Anterior cingulate cortex (tissue), 58 donors: Measurements from ENCODE around the gene PAPSS2.
"Not testable (repeated sequence)": the region's sequence is repeated elsewhere in the genome, so short reads cannot be mapped to it uniquely, and the experiment has no call there.

Source experiments
- DNase-seq, 58 donors: peaks; one replicate each; lab custom pipeline; 2025; lab: John Stamatoyannopoulos, UW

The PAPSS2 gene

GRCh38 chr10:87700031-87700796 is 40.5 kb downstream of the PAPSS2 start:
- no peak for DNase-seq

GRCh38 chr10:87702260-87702972 is 42.7 kb downstream of the PAPSS2 start:
- DNase-seq, result no peak

DNA sequence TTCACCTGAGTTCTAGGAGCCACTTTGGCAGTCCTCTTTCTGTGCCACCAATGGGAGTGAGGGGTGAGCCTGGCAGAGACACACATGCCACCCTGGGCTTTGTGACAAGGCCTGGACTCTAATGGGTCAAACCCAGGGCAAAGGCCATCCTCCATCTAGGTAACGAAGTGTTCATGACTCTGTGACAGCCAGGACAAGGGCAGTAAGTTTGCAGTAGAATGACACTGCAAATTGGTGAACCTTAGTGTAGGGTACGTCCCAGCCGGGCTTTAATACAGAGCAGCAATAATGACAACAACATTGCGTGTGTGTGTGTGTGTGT is 43.3 kb downstream of the PAPSS2 start:
- DNase-seq, result no peak

DNA sequence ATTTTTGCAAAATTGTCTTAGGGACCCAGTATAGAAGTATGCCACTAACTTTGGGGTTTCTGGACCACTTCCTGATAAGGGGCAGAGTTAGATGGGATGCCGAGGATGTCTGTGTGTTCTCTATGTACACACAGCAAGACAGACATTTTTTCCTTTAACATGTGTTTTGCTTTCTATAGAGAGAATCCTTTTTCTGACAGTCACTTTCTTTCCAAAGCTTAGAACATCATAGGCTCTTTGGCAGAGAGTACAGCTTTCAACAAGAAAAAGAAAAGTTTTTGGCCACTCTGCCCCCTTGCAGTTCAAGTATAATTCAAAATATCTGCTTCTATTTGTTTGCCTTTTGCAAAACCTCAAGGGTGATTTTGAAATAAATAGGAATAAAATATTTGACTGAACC is 44.1 kb downstream of the PAPSS2 start:
- no peak for DNase-seq

- no peak for DNase-seq
These were observed 45.7 kb downstream of the PAPSS2 start for GRCh38 chr10:87705339-87705738.

GRCh38 chr10:87706731-87707130 is 47.1 kb downstream of the PAPSS2 start:
- no peak for DNase-seq

GRCh38 chr10:87707254-87707653 is 47.6 kb downstream of the PAPSS2 start:
- no peak for DNase-seq

DNA sequence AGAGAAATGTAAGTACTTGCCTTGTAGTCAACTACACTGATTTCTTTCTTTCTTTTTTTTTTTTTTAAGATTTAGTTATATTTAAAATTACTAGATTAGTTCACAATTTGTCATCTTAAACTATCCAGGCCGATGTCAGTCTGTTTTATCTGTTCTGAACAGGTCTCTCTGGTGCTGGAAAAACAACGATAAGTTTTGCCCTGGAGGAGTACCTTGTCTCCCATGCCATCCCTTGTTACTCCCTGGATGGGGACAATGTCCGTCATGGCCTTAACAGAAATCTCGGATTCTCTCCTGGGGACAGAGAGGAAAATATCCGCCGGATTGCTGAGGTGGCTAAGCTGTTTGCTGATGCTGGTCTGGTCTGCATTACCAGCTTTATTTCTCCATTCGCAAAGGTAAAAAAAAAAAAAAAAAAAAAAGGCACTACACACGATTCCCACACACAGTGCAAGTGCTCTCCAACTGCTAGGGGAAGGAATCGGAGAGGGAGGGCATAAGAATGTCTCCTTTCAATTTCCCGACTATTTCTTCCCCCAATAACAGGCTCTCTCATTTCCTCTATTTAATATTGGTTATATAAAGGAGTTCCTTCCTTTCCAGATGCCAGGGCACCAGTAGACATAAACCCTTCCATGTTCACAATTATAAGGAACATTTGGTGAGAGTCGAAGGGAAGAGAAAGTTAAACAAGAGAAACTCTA is 53.4 kb downstream of the PAPSS2 start:
- DNase-seq, result no peak

- no peak for DNase-seq
These were observed 54.0 kb downstream of the PAPSS2 start for GRCh38 chr10:87713707-87714106.

GRCh38 chr10:87715552-87716347 is 56.1 kb downstream of the PAPSS2 start:
- DNase-seq, result no peak

DNA sequence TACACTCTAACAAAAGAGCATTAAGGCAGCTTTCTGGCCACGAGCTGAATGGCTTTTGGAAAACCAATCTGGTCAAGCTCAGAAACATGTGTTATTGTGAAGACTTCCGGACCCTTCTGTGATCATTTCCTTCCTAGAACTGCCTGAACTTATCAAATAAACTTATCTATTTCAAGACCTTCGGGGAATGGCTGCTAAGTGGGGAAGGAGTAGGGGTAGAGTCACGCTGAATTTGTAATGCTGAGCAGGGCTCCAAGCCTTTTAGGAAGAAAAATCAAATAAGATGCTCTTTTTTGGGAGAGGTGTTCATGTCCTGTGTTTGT is 56.6 kb downstream of the PAPSS2 start:
- no peak for DNase-seq

DNA sequence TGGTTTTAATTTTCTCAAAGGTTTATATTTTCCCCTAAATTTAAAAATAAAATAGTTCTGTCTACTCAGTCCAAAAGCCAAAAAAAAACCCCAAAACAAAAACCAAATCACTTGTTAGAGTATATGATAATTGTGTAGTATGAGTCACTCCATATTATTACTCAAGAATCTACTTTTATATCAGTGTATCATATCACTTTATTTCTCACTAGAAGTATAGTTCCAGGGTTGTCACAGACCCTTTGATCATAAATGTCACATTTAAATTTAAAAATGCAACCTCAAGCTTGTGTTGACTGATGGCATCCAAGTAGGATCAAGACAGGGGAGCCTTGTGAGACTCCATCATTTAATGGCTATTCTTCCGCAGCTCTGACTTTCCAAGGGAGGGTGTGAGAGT is 61.0 kb downstream of the PAPSS2 start:
- DNase-seq, result no peak

- no peak for DNase-seq
These were observed 62.1 kb downstream of the PAPSS2 start for GRCh38 chr10:87721781-87722180.

DNA sequence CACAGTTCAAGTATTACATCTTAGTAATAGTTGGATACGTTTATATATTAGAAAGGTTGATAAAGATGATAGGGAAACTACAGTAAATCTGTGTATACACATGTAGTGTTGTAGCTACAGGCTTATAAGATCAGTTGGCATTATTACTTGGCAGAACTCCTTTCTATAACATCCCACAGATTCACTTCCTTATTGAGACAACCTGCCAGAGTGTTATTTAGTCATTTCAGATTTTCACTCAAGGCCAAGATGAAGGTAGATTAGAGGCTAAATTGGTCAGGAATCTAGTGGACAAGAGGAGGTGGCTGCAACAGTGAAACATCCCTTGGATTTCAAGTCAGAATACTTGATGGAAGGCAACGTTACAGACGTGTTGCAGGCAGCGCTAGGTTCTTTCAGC is 63.0 kb downstream of the PAPSS2 start:
- DNase-seq, result no peak

- no peak for DNase-seq
These were observed 63.8 kb downstream of the PAPSS2 start for GRCh38 chr10:87723500-87723899.

GRCh38 chr10:87724789-87725188 is 65.1 kb downstream of the PAPSS2 start:
- no peak for DNase-seq

GRCh38 chr10:87729940-87730339 is 70.3 kb downstream of the PAPSS2 start:
- DNase-seq, result no peak

DNA sequence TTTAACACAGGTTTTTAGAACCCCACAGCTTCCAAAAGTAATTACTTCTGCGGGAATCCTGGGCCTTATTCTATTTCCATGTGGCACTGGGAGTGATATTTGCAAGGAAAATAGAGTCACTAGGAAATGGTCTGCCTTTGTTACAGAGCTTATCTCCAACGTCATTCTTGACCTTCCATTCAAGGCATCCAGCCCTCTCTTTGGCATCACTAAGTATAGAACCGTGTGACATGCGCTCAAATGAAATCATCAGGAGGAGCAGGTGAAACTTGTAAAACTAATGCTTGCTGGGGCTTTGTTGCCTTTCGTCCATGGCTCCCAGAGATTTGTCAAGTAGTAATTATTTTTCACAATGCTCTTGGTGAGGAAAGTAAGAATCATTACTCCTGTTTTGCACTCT is 73.4 kb downstream of the PAPSS2 start:
- no peak for DNase-seq

DNA sequence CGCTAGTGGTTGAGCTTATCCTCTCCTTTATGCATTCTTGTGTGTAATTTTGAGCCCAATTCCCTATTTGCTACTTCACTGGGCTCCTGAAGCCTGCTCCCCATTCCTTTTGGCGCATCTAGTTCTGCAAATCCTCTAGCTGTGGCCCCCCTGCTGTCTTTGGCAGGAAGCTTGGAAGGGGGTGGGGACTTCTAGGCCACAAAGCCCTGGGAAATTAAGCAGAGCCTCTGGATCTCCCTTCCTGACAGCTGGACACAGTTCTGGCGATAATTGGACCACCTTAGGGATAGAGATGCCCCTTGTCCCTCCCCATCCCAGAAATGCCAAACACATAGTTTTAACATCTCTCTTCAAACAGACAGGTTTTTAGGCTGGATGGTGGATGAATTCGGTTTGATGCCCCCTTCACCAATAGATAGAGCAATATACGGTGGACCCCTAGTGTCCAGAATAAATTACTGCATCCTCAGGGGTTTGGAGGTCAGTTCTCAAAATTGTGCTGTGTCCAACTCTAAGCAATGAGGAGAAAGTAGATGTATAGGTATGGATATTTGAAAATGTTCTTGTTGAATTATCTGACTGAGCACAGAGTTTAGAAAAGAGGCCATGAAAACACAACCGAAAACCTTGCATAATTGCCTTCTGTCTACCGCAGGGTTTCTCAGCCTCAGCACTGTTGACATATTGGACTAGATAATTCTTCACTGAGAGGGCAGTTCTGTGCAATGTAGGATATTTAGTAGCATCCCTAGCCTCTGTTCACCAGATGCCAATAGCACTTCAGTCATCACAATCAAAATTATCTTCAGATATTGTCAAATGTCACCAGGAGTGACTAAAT is 75.5 kb downstream of the PAPSS2 start:
- DNase-seq, result peak in 17 of 58 donors; percentile 1 to 38 (median 8)

DNA sequence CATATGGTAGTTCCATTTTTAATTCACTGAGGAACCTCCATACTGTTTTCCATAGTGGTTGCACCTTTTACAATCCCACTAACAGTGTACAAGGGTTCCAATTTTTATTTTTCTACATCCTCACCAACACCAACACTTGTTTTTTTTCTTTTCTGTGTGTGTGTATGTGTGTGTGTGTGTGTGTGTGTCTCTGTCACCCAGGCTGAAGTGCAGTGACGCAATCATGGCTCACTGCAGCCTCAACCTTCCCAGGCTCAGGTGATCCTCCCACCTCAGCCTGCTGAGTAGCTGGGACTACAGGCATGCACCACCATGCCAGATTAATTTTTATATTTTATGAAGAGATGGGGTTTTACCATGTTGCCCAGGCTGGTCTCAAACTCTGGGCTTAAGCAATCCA is 78.6 kb downstream of the PAPSS2 start:
- not testable (repeated sequence) for DNase-seq
